ENCODE results near the gene COX20. TPM values are rescaled to one million over a fixed set of nuclear protein-coding genes. Genes with fewer than 3 reads are reported as not detected.
"Not testable (repeated sequence)": the region's sequence is repeated elsewhere in the genome, so short reads cannot be mapped to it uniquely, and the experiment has no call there.

COX20 gene
- total RNA-seq, 4 donors from 2014 or later = 12.3 to 23.4 (median 20.2) TPM

DNA sequence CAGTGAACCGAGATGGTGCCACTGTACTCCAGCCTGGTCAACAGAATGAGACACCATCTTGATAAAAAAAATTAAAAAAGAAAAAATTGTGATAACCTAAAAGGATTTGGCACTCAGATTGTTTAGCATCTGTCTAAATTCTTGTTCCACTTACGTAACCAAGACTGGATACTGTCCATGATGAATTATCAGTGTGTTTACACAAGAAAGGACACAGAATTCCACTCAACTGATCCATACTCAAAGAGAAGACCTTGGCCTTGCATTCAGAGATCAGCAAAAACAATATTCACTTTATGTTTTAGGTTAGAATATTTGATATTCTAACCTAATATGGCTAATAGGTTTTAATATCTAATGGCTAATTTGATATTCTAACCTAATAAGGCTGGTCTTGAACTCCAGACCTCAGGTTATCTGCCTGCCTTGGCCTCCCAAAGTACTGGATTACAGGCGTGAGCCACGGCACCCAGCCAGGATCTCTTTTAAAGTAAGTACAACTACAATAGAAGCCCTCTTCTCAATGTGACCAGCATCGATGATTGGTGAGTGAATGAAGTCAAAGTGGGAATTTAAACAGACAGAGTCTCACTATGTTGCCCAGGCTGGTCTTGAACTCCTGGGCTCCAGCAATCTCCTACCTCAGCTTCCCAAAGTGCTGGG lies 43.1 kb upstream of the COX20 start:
- no peak overlapping the region for H3K4me3 ChIP-seq (ENCODE audit: low read depth, poor library complexity, severe bottlenecking)
- TF ChIP-seq, protein P1, sequence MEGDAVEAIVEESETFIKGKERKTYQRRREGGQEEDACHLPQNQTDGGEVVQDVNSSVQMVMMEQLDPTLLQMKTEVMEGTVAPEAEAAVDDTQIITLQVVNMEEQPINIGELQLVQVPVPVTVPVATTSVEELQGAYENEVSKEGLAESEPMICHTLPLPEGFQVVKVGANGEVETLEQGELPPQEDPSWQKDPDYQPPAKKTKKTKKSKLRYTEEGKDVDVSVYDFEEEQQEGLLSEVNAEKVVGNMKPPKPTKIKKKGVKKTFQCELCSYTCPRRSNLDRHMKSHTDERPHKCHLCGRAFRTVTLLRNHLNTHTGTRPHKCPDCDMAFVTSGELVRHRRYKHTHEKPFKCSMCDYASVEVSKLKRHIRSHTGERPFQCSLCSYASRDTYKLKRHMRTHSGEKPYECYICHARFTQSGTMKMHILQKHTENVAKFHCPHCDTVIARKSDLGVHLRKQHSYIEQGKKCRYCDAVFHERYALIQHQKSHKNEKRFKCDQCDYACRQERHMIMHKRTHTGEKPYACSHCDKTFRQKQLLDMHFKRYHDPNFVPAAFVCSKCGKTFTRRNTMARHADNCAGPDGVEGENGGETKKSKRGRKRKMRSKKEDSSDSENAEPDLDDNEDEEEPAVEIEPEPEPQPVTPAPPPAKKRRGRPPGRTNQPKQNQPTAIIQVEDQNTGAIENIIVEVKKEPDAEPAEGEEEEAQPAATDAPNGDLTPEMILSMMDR (IDR thresholded peaks at IDR 0.05) = no peak
- no peak for TF ChIP-seq POLR2A (IDR thresholded peaks at IDR 0.05)
- intact Hi-C loops (cut with DNase I; ENCODE audit: low total_unique reads) = loop anchor here (10.0 kb wide), 1 partner anchor 252 kb away; no protein-coding TSS in a partner anchor
- no peak for DNase-seq (ENCODE audit: low spot score in 2 of 2)
- WGBS, 2 donors = 90 to 92% methylated on average over 5 of the region's 5 CpGs

DNA sequence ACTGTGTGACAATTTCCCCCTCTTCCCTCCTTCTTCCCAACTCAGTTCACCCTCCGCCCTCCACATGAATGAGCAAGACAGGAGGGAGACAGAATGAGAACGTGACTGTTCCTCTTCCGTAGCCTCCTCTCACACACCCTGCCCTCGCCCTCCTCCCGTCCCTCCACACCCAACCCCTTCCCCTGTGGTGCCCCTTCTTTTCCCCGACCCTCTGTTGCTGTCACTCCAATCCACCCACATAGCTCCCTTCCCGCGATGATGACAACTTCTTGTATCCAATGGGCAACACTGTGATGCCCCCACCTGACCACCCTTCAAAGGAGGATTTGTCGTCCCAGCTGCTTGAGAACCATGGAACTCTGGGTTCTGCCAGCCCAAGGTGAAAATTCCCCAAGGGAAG lies 41.4 kb upstream of the COX20 start:
- intact Hi-C loops (cut with DNase I; ENCODE audit: low total_unique reads) = loop anchor here (10.0 kb wide), 1 partner anchor 251 kb away; no protein-coding TSS in a partner anchor
- no peak for DNase-seq (ENCODE audit: low spot score in 2 of 2)
- 87 to 93% methylated on average over 9 of the region's 9 CpGs for WGBS, 2 donors
- no peak overlapping the region for H3K4me3 ChIP-seq (ENCODE audit: low read depth, poor library complexity, severe bottlenecking)
- TF ChIP-seq, protein P1 (IDR thresholded peaks at IDR 0.05) = no peak
- no peak for TF ChIP-seq POLR2A (IDR thresholded peaks at IDR 0.05)

DNA sequence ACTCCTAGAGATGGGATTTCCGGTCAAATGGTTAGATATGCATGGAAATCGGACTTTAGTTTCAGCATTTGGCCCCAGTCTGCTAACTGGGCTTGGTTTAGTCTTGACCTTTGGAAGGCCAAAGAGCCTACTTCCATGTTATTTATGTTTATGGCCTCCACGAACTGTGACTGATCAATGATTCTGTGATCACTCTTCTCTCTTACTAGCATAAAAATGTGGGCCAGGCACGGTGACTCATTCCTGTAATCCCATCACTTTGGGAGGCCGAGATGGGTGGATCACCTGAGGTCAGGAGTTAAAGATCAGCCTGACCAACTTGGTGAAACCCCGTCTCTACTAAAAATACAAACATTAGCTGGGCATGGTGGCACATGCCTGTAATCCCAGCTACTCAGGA lies 40.9 kb upstream of the COX20 start:
- DNase-seq (ENCODE audit: low spot score in 2 of 2); H3K4me3 ChIP-seq (ENCODE audit: low read depth, poor library complexity, severe bottlenecking): not testable (repeated sequence)
- WGBS, 2 donors = 85 to 90% methylated on average over 6 of the region's 6 CpGs
- intact Hi-C loops (cut with DNase I; ENCODE audit: low total_unique reads) = loop anchor here (10.0 kb wide), 1 partner anchor 250 kb away; no protein-coding TSS in a partner anchor

DNA sequence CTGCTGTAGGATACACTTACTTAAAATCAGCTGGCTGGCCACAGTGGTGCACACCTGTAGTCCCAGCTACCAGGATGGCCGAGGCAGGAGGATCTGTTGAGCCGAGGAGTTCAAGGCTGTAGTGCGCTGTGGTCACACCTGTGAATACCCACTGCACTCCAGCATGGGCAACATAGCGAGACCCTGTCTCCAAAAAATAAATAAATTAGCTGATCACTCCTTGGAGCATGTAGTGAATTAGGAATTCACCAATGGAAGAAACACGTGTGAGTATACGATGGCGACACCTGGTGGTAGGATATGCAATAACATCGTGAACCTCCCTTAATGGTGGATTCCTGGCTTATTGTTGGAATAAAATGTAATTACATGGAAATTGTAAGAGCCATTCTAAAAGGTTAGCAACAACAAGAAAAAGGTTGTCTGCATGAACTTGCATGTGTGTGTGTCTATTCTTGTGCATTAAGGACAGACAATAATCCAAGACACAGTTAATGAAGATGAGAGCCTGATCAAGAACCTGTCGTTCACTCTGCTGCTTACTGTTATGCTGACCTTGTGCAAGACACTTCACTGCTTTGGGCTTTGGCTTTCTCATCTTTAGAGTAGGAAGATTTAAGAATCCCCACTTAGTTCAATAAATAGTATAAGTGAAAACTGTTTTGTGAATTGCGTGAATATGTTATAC lies 38.6 kb upstream of the COX20 start:
- intact Hi-C loops (cut with DNase I; ENCODE audit: low total_unique reads) = loop anchor here (2.0 to 10.0 kb wide), 2 partner anchors 194 to 248 kb away; no protein-coding TSS in a partner anchor
- WGBS, 2 donors = 47% methylated on average over 10 of the region's 10 CpGs
- TF ChIP-seq, protein P1 (IDR thresholded peaks at IDR 0.05) = peak in 1 of 3 donors; percentile 68
- TF ChIP-seq POLR2A (IDR thresholded peaks at IDR 0.05) = no peak
- peak; percentile 60 to 87 for DNase-seq (ENCODE audit: low spot score in 2 of 2)
- H3K4me3 ChIP-seq (ENCODE audit: low read depth, poor library complexity, severe bottlenecking) = no peak overlapping the region

DNA sequence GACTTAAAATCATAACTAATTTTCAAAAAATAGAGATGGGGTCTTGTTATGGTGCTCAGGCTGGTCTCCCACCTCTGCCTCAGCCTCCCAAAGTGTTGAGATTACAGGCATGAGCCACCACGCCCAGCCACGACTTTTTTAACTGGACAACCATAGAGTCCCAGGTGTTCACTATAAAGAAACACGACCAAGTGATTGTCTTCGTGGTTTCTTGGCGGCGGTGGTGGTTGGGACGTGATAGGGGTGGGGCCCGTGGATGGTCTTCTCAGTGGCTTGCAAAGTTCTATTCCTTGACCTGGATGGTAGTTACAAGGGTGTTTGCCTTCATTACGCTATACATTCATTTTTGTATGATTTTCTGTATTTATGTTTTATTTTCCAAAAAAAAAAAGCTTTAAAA lies 34.6 kb upstream of the COX20 start:
- no peak overlapping the region for H3K4me3 ChIP-seq (ENCODE audit: low read depth, poor library complexity, severe bottlenecking)
- no peak for TF ChIP-seq POLR2A (IDR thresholded peaks at IDR 0.05)
- TF ChIP-seq, protein P1 (IDR thresholded peaks at IDR 0.05) = no peak
- WGBS, 2 donors = 88 to 91% methylated on average over 9 of the region's 9 CpGs
- intact Hi-C loops (cut with DNase I; ENCODE audit: low total_unique reads) = no loop called here
- peak in 1 of 2 donors; percentile 46 for DNase-seq (ENCODE audit: low spot score in 2 of 2)

DNA sequence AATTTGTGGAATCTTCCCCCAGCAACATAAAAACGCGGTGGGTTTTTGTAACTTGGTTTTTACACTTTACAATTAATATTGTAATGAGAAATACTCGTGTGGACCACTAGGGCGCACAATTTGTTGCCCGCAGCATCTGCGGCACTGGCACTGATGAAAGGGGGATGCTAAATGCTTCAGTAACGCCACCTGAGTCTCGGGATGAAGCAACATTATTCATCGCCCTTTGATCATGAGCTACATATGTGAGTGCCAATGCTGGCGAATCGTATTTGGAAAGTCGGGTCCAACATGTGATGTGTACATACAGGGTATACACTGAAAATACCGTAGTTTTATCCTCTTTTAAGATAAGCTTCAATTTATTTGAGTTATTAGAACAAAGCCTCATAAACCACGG lies 34.2 kb upstream of the COX20 start:
- WGBS, 2 donors = 49 to 61% methylated on average over 14 of the region's 14 CpGs
- no peak overlapping the region for H3K4me3 ChIP-seq (ENCODE audit: low read depth, poor library complexity, severe bottlenecking)
- DNase-seq (ENCODE audit: low spot score in 2 of 2) = peak in 1 of 2 donors; percentile 83
- no peak for TF ChIP-seq POLR2A (IDR thresholded peaks at IDR 0.05)
- TF ChIP-seq, protein P1 (IDR thresholded peaks at IDR 0.05) = no peak
- intact Hi-C loops (cut with DNase I; ENCODE audit: low total_unique reads) = no loop called here

All from lower leg skin (tissue), 4 donors.